ENCODE results near the gene EFCAB7.

The EFCAB7 gene

GRCh38 chr1:63603810-63604209, 80.5 kb downstream of the EFCAB7 start:
- DNase-seq, result no peak

- DNase-seq, result no peak
These were observed 84.0 kb downstream of the EFCAB7 start for GRCh38 chr1:63607322-63607721.

DNA sequence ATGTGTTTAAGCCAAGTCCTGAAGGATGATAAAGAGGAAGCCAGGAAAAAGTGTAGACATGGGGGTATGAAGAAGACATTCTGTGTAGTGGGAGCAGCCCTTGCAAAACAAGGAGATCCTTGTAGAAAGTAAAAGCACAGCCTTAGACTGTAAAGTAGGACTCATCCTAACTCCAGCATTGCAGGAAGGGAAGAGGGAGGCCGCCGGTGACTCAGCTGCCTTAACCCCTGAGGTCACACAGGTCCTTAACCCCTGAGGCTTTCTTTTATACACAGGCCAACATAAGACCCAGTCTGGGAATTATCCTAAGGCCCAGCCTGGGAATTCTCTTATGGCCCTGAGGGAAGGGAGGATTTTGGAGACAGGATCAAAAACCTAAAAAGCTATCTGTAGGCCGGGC, 87.9 kb downstream of the EFCAB7 start:
- no peak for DNase-seq

DNA sequence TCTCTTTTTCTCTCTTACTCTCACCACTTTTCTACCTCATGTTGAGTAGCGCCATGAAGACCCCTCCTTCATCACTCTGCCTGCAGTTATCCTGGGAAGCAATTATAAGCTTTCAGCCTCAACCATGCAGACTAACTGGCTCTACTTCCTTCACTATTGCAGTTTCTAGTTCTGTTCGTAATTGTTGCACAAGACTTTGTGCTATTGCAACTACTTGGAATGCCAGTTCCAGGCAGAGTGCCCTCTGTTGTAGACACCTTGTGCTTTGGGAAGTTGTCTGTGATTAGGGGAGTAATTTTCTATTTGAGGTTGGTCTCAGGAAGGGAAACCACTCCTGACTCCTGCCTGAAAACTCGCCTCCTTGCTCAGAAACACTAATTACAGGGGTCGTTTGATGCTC, 89.2 kb downstream of the EFCAB7 start:
- no peak for DNase-seq

DNA sequence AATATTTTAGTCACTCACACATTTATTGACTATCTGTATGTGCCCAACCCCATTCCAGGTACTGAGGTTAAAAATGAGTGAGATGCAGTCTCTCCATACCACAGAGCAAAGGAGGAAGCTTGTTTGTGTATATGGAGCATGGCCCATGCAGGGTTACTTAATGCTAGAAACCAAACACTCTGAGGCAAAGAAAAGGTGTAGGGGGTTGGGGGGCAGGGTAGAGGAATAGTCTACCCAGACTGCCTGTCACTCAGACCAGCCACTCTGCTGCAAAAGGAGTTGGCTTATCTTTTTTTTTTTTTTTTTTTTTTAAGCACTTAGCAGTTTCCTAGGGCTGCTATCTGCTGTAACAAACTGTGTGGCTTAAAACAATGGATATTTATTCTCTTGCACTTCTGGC, 89.6 kb downstream of the EFCAB7 start:
- DNase-seq, result no peak

GRCh38 chr1:63615768-63616420, 92.6 kb downstream of the EFCAB7 start:
- DNase-seq, result peak; percentile 63

DNA sequence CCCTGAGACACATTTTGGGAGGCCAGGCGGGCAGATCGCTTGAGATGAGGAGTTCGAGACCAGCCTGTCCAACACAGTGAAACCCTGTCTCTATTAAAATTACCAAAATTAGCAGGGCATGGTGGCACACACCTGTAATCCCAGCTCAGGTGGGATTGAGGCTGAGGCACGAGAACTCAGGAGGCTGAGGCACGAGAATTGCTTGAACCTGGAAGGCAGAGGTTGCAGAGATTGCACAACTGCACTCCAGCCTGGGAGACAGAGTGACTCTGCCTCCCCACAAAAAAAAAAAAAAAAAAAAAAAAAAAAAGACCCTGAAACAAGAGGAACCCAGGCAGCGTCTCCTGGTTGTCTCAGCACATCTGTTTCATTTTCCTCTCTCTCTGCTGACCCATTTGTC, 94.1 kb downstream of the EFCAB7 start:
- no peak for DNase-seq

GRCh38 chr1:63618011-63618410, 94.7 kb downstream of the EFCAB7 start:
- DNase-seq, result no peak

DNA sequence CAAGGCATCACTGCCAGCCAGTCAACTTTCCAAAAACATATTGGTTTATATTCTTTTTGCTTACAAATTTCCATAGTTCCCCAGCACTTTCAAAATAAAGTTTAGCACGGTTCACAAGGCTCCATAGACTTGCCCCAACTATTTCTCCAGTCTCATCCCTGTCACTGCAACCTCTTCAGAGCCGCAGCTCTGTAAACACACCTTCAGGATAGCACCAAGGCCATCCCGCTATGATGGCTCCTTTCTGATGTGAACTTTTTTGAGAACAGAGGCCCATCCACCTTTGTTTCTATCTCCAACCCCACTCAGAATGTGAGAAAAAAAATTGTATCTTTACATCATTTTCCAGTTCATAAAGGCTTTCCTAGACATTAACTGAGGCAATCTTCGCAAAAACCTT, 96.2 kb downstream of the EFCAB7 start:
- DNase-seq, result no peak

GRCh38 chr1:63620671-63621070, 97.3 kb downstream of the EFCAB7 start:
- no peak for DNase-seq

DNA sequence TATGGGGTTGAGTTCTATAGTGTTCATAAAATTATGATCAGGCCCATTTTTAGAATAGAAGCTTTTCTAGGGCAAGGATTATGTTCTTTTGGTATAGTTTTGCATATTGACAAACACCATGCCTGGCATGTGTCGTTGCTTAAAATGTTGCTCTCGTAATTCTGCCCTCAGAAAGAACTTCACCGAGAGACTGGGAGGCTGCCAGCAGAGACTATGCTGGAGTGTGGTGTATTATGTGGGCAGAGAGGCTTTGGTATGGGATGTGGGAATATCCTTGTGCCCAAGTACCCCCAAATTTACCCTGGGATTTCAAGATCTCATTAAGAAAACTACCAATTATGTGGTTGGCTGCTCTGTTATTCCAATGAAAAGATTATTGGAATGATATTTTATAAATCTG, 97.8 kb downstream of the EFCAB7 start:
- DNase-seq, result no peak

- no peak for DNase-seq
These were observed 98.4 kb downstream of the EFCAB7 start for GRCh38 chr1:63621698-63622097.

Measured in activated CD8-positive, alpha-beta memory T cell treated with anti-CD3 and anti-CD28 coated beads, Interleukin-2, amount 50 U/mL, for 48 hours (primary cell).